Testis (tissue), 2 donors: ENCODE data around the gene RIMKLA.

Source experiments
- CTCF ChIP-seq, 3 experiments: fragments of 450-650 bp in 2 of 3; fragments of 200-600 bp in 1 of 3; sonication (generic) in 1 of 3; IDR thresholded peaks; one replicate each; pipeline ENCODE4 v1.5.1; 2016 to 2019; ENCODE audit warnings: antibody characterized with exemption in 3 of 3, mild to moderate bottlenecking in 2 of 3, moderate library complexity in 1 of 3
- POLR2A ChIP-seq: fragments of 450-650 bp; IDR thresholded peaks from one replicate; pipeline ENCODE4 v1.6.1; 2017; ENCODE audit warnings: antibody characterized with exemption, mild to moderate bottlenecking, moderate library complexity

- no peak for TF ChIP-seq CTCF (IDR thresholded peaks at IDR 0.05)
- TF ChIP-seq POLR2A: no peak
These were observed 18.9 kb downstream of the RIMKLA start for GRCh38 chr1:42399315-42400100.
